ENCODE results near the gene SCOC. TPM values are rescaled to one million over a fixed set of nuclear protein-coding genes. Genes with fewer than 3 reads are reported as not detected.

Gene SCOC
- total and polyA plus RNA-seq, 2 of the 13 experiments (the other 11 are each of a cell fraction or from before 2014, with no cell fraction given) = 43.8 to 65.2 TPM

GRCh38 chr4:140427106-140427918 is 53.9 kb downstream of the SCOC start, which contains the start of gene CLGN (continued):
- no peak for TF ChIP-seq ELF1 (CRISPR knock-in tag; IDR thresholded peaks at IDR 0.05)
- TF ChIP-seq NFE2L2 (IDR thresholded peaks at IDR 0.05; ENCODE audit: low read length) = no peak
- no peak for TF ChIP-seq NR2F2 (IDR thresholded peaks at IDR 0.05; ENCODE audit: borderline replicate concordance, low read depth)
- no peak for TF ChIP-seq ZKSCAN5 (CRISPR knock-in tag; IDR thresholded peaks at IDR 0.05)
- 0 out of 2 replicates have a peak, but pooled peaks have one; percentile 45 for TF ChIP-seq ZSCAN5A (CRISPR knock-in tag; IDR thresholded peaks at IDR 0.05; ENCODE audit: borderline replicate concordance)
- TF ChIP-seq WIZ (CRISPR knock-in tag; IDR thresholded peaks at IDR 0.05) = peak; percentile 75
- TF ChIP-seq MED8 (CRISPR knock-in tag; IDR thresholded peaks at IDR 0.05; ENCODE audit: insufficient replicate concordance) = no peak
- peak; percentile 52; the same call in 1 of the 2 replicates for TF ChIP-seq BORCS8-MEF2B (CRISPR knock-in tag; IDR thresholded peaks at IDR 0.05)
- peak; percentile 38; the same call in 1 of the 2 replicates for TF ChIP-seq TMF1 (CRISPR knock-in tag; IDR thresholded peaks at IDR 0.05; ENCODE audit: low read depth)
- TF ChIP-seq ZNF333 (CRISPR knock-in tag; IDR thresholded peaks at IDR 0.05; ENCODE audit: borderline replicate concordance) = no peak; the same call in 1 of the 2 replicates
- TF ChIP-seq ATF4 (CRISPR knock-in tag; IDR thresholded peaks at IDR 0.05) = no peak
- TF ChIP-seq ZBTB2 (CRISPR knock-in tag; IDR thresholded peaks at IDR 0.05; ENCODE audit: low read depth) = peak; percentile 46; the same call in 1 of the 2 replicates
- peak; percentile 35; the same call in 1 of the 2 replicates for TF ChIP-seq ZNF430 (CRISPR knock-in tag; IDR thresholded peaks at IDR 0.05)
- TF ChIP-seq YEATS2 (CRISPR knock-in tag; IDR thresholded peaks at IDR 0.05; ENCODE audit: borderline replicate concordance) = peak; percentile 22; the same call in 1 of the 2 replicates
- peak; percentile 43; the same call in 1 of the 2 replicates for TF ChIP-seq ZBTB10 (CRISPR knock-in tag; IDR thresholded peaks at IDR 0.05; ENCODE audit: borderline replicate concordance)
- peak; percentile 83; the same call in 1 of the 2 replicates for TF ChIP-seq TFDP1 (CRISPR knock-in tag; IDR thresholded peaks at IDR 0.05; ENCODE audit: borderline replicate concordance)
- peak; percentile 56; the same call in 1 of the 2 replicates for TF ChIP-seq SMAD1 (CRISPR knock-in tag; IDR thresholded peaks at IDR 0.05; ENCODE audit: borderline replicate concordance, low read depth)
- TF ChIP-seq CBX1 (IDR thresholded peaks at IDR 0.05; ENCODE audit: low read depth) = peak; percentile 58
- TF ChIP-seq POGZ (CRISPR knock-in tag; IDR thresholded peaks at IDR 0.05) = peak; percentile 80
- TF ChIP-seq ZMYM4 (CRISPR knock-in tag; IDR thresholded peaks at IDR 0.05) = peak; percentile 87
- TF ChIP-seq PAWR (CRISPR knock-in tag; IDR thresholded peaks at IDR 0.05; ENCODE audit: borderline replicate concordance) = 0 out of 2 replicates have a peak, but pooled peaks have one; percentile 79
